Natural killer cell treated with Interleukin-12 subunit alpha and Interleukin-12 subunit beta and Interleukin-15 and Interleukin-18, amount 100 ng/mL, for 72 hours (primary cell): ENCODE measurements around the gene PGP. TPM values are rescaled to one million over a fixed set of nuclear protein-coding genes. Genes with fewer than 3 reads are reported as not detected.
"Not testable (repeated sequence)": the region's sequence is repeated elsewhere in the genome, so short reads cannot be mapped to it uniquely, and the experiment has no call there.

Experiments
- ATAC-seq, 2 donors: fragments of 150-1000 bp; cut with Tn5 transposase in 1 of 2; sonication (Bioruptor Pico), chemical (Tn5 transposase) in 1 of 2; 2 replicates each; pipeline ENCODE4 v1.10.0; 2021
- DNase-seq: peaks from one replicate; pipeline ENCODE4 v3.0.0; 2022; ENCODE audit warnings: low spot score
- H3K27ac Mint-ChIP-seq, 2 donors: 1 replicate in 1 of 2; 2 replicates in 1 of 2; pipeline ENCODE4 v1.8.0; 2022; ENCODE audit warnings: mixed read lengths in 2 of 2, mild to moderate bottlenecking in 1 of 2, moderate library complexity in 1 of 2
- H3K27me3 Mint-ChIP-seq, 2 donors: 1 replicate in 1 of 2; 2 replicates in 1 of 2; pipeline ENCODE4 v1.8.0; 2022; ENCODE audit warnings: mixed read lengths in 2 of 2
- H3K36me3 Mint-ChIP-seq: one replicate; pipeline ENCODE4 v1.8.0; 2022; ENCODE audit warnings: mixed read lengths
- H3K4me1 Mint-ChIP-seq, 2 donors: 1 replicate in 1 of 2; 2 replicates in 1 of 2; pipeline ENCODE4 v1.8.0; 2022; ENCODE audit warnings: low read depth in 2 of 2, mixed read lengths in 2 of 2, mild to moderate bottlenecking in 1 of 2
- H3K4me3 Mint-ChIP-seq: one replicate; pipeline ENCODE4 v1.8.0; 2022; ENCODE audit warnings: mixed read lengths
- H3K9me3 Mint-ChIP-seq: 2 replicates; pipeline ENCODE4 v1.8.0; 2022; ENCODE audit warnings: mixed read lengths
- total RNA-seq, 2 donors: library from RNA; stranded (reverse); gene quantifications; one replicate each; pipeline ENCODE4 v1.2.3, GENCODE V29; 2022

Gene PGP
- total RNA-seq: 10 to 100 TPM; 18.8 to 39.8 TPM

- H3K9me3 Mint-ChIP-seq: no peaks in the 10 kb centered on the region
- peak within 1 kb of the TSS; percentile 90 for H3K4me3 Mint-ChIP-seq
- peak within 1 kb of the TSS; percentile 82 to 84 for H3K27ac Mint-ChIP-seq
- H3K27me3 Mint-ChIP-seq: no peaks in the 10 kb centered on the region
- DNase-seq (no peak), ATAC-seq (peak; percentile 95 to 96)
- no peaks in the 10 kb centered on the region for H3K36me3 Mint-ChIP-seq
- peaks cover 12 to 17% of the 10 kb centered on the region in 2 donors for H3K4me1 Mint-ChIP-seq
Measured at GRCh38 chr16:2214719-2214968, at the start of gene PGP. PGP (minus strand) TSS chr16:2214840; CDS start chr16:2214777, 63 bp downstream.

- not testable (repeated sequence) for H3K27ac Mint-ChIP-seq, H3K4me3 Mint-ChIP-seq, H3K27me3 Mint-ChIP-seq, ATAC-seq, H3K9me3 Mint-ChIP-seq
- Mint-ChIP-seq H3K4me1 (peaks cover 29 to 30% of the 10 kb centered on the region in 2 donors), H3K36me3 (peaks cover 27% of the 10 kb centered on the region)
- peak; percentile 15 for DNase-seq
Measured at GRCh38 chr16:2263026-2263425, 48.4 kb upstream of the PGP start.

- H3K4me3 Mint-ChIP-seq: no peak overlapping the region
- DNase-seq: peak; percentile 6
- peaks cover 28% of the 10 kb centered on the region for H3K36me3 Mint-ChIP-seq
- H3K9me3 Mint-ChIP-seq: no peaks in the 10 kb centered on the region
- H3K4me1 Mint-ChIP-seq: peaks cover 12 to 15% of the 10 kb centered on the region in 2 donors
- no peak for ATAC-seq
- H3K27ac Mint-ChIP-seq: no peak overlapping the region
- H3K27me3 Mint-ChIP-seq: no peaks in the 10 kb centered on the region
Measured at GRCh38 chr16:2260250-2260649, 45.6 kb upstream of the PGP start.

GRCh38 chr16:2258530-2258929 is 43.9 kb upstream of the PGP start:
- not testable (repeated sequence) for H3K27me3 Mint-ChIP-seq, DNase-seq, H3K27ac Mint-ChIP-seq, H3K4me1 Mint-ChIP-seq, H3K4me3 Mint-ChIP-seq, ATAC-seq, H3K9me3 Mint-ChIP-seq
- peaks cover 23% of the 10 kb centered on the region for H3K36me3 Mint-ChIP-seq

- Mint-ChIP-seq H3K36me3 (peaks cover 21% of the 10 kb centered on the region), H3K27ac (no peak overlapping the region), H3K9me3 (no peaks in the 10 kb centered on the region), H3K27me3 (no peaks in the 10 kb centered on the region), H3K4me1 (peaks cover 0 to 1% of the 10 kb centered on the region in 2 donors), H3K4me3 (no peak overlapping the region)
- peak; percentile 3 for DNase-seq
- no peak for ATAC-seq
Measured at GRCh38 chr16:2257726-2258125, 43.1 kb upstream of the PGP start.

GRCh38 chr16:2256531-2257140 is 42.0 kb upstream of the PGP start:
- Mint-ChIP-seq H3K9me3 (no peaks in the 10 kb centered on the region), H3K4me3 (no peak overlapping the region), H3K27ac (peak overlapping the region; percentile 41 to 47), H3K4me1 (no peaks in the 10 kb centered on the region), H3K36me3 (peaks cover 17% of the 10 kb centered on the region), H3K27me3 (no peaks in the 10 kb centered on the region)
- DNase-seq: peak; percentile 5
- ATAC-seq: no peak

- Mint-ChIP-seq H3K4me3 (no peak overlapping the region), H3K36me3 (peaks cover 10% of the 10 kb centered on the region), H3K4me1 (peaks cover 0 to 5% of the 10 kb centered on the region in 2 donors), H3K27ac (peak overlapping the region in 1 of 2 donors; percentile 58), H3K9me3 (no peaks in the 10 kb centered on the region), H3K27me3 (no peaks in the 10 kb centered on the region)
- ATAC-seq (no peak), DNase-seq (peak; percentile 51)
Measured at GRCh38 chr16:2253293-2253692, 38.7 kb upstream of the PGP start.

GRCh38 chr16:2252806-2253148 is 38.1 kb upstream of the PGP start:
- Mint-ChIP-seq H3K27ac (peak overlapping the region in 1 of 2 donors; percentile 58), H3K4me3 (no peak overlapping the region), H3K4me1 (peaks cover 0 to 5% of the 10 kb centered on the region in 2 donors), H3K27me3 (no peaks in the 10 kb centered on the region), H3K9me3 (no peaks in the 10 kb centered on the region), H3K36me3 (peaks cover 8% of the 10 kb centered on the region)
- no peak for ATAC-seq
- peak; percentile 15 for DNase-seq

GRCh38 chr16:2251296-2252111 is 36.9 kb upstream of the PGP start, which contains the start of gene ECI1:
ECI1 (minus strand) TSS chr16:2251587; CDS start chr16:2251566, 21 bp downstream.
- no peaks in the 10 kb centered on the region for H3K9me3 Mint-ChIP-seq
- peaks cover 5% of the 10 kb centered on the region for H3K36me3 Mint-ChIP-seq
- DNase-seq: peak; percentile 94
- H3K4me3 Mint-ChIP-seq: peak within 1 kb of the TSS; percentile 94
- H3K27me3 Mint-ChIP-seq: no peaks in the 10 kb centered on the region
- peak within 1 kb of the TSS; percentile 62 to 82 for H3K27ac Mint-ChIP-seq
- H3K4me1 Mint-ChIP-seq: peaks cover 0 to 5% of the 10 kb centered on the region in 2 donors
- ATAC-seq: peak; percentile 98 to 99

GRCh38 chr16:2250652-2251295 is 36.1 kb upstream of the PGP start:
- ATAC-seq (peak in 1 of 2 donors; percentile 15), DNase-seq (peak; percentile 59)
- Mint-ChIP-seq H3K27me3 (no peaks in the 10 kb centered on the region), H3K9me3 (no peaks in the 10 kb centered on the region), H3K36me3 (no peaks in the 10 kb centered on the region), H3K4me1 (peaks cover 0 to 5% of the 10 kb centered on the region in 2 donors), H3K4me3 (peak overlapping the region; percentile 94), H3K27ac (peak overlapping the region; percentile 62 to 82)

GRCh38 chr16:2246301-2246885 is 31.8 kb upstream of the PGP start:
- Mint-ChIP-seq H3K4me3 (no peak overlapping the region), H3K9me3 (no peaks in the 10 kb centered on the region), H3K4me1 (peaks cover 0 to 8% of the 10 kb centered on the region in 2 donors), H3K27ac (no peak overlapping the region), H3K27me3 (no peaks in the 10 kb centered on the region), H3K36me3 (no peaks in the 10 kb centered on the region)
- DNase-seq (peak; percentile 59), ATAC-seq (no peak)

- Mint-ChIP-seq H3K4me3 (no peak overlapping the region), H3K27ac (no peak overlapping the region), H3K27me3 (no peaks in the 10 kb centered on the region), H3K9me3 (no peaks in the 10 kb centered on the region), H3K36me3 (no peaks in the 10 kb centered on the region), H3K4me1 (peaks cover 0 to 2% of the 10 kb centered on the region in 2 donors)
- DNase-seq (peak; percentile 44), ATAC-seq (peak in 1 of 2 donors; percentile 12)
Measured at GRCh38 chr16:2244926-2245795, 30.5 kb upstream of the PGP start.

GRCh38 chr16:2244301-2244700 is 29.7 kb upstream of the PGP start:
- Mint-ChIP-seq H3K4me3 (no peak overlapping the region), H3K27me3 (no peaks in the 10 kb centered on the region), H3K4me1 (peaks cover 0 to 2% of the 10 kb centered on the region in 2 donors), H3K27ac (no peak overlapping the region), H3K9me3 (no peaks in the 10 kb centered on the region), H3K36me3 (no peaks in the 10 kb centered on the region)
- ATAC-seq: peak in 1 of 2 donors; percentile 16
- DNase-seq: peak; percentile 50
